ENCODE data around the gene CISH.

The CISH gene

GRCh38 chr3:50649451-50649931 lies 37.9 kb upstream of the CISH start:
- DNase-seq (ENCODE audit: low read depth in 1 of 2, low spot score in 1 of 2): no peak
- no peak overlapping the region for H3K27ac ChIP-seq (replicated peaks)
- TF ChIP-seq SPI1 (IDR thresholded peaks at IDR 0.05; ENCODE audit: borderline replicate concordance, low read depth) (no peak), CTCF (IDR thresholded peaks at IDR 0.05; ENCODE audit: insufficient read depth, low read length) (no peak), POLR2AphosphoS5 (IDR thresholded peaks at IDR 0.05; ENCODE audit: low read depth) (no peak), GABPA (IDR thresholded peaks at IDR 0.05; ENCODE audit: low read depth) (no peak)
- TF ChIP-seq, protein P1, sequence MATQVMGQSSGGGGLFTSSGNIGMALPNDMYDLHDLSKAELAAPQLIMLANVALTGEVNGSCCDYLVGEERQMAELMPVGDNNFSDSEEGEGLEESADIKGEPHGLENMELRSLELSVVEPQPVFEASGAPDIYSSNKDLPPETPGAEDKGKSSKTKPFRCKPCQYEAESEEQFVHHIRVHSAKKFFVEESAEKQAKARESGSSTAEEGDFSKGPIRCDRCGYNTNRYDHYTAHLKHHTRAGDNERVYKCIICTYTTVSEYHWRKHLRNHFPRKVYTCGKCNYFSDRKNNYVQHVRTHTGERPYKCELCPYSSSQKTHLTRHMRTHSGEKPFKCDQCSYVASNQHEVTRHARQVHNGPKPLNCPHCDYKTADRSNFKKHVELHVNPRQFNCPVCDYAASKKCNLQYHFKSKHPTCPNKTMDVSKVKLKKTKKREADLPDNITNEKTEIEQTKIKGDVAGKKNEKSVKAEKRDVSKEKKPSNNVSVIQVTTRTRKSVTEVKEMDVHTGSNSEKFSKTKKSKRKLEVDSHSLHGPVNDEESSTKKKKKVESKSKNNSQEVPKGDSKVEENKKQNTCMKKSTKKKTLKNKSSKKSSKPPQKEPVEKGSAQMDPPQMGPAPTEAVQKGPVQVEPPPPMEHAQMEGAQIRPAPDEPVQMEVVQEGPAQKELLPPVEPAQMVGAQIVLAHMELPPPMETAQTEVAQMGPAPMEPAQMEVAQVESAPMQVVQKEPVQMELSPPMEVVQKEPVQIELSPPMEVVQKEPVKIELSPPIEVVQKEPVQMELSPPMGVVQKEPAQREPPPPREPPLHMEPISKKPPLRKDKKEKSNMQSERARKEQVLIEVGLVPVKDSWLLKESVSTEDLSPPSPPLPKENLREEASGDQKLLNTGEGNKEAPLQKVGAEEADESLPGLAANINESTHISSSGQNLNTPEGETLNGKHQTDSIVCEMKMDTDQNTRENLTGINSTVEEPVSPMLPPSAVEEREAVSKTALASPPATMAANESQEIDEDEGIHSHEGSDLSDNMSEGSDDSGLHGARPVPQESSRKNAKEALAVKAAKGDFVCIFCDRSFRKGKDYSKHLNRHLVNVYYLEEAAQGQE (IDR thresholded peaks at IDR 0.05; ENCODE audit: insufficient replicate concordance, low read depth): no peak
- H3K4me3 ChIP-seq (replicated peaks; ENCODE audit: insufficient read depth, low read length): no peak overlapping the region
- no peaks in the 10 kb centered on the region for H3K27me3 ChIP-seq (ENCODE audit: insufficient read depth, poor library complexity, severe bottlenecking)

DNA sequence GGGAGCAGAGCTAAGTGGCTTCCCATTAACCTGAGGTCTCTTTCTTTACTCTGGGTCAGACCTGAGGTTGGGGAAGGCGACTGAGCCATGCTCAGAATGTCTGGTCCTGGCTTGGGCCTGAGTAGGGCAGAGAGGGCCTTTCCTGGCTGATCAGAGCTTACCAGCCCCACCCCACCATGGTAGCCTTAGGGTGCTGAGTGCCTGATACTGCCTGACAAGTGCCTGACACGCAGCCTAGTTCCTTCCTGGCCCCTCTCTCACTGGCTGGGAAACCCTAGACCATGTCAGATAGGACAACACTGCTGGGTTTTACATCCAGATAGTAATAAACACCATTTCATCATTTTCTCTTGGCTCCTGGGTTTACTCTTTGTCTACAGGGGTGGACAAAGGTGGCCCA lies 37.4 kb upstream of the CISH start:
- no peaks in the 10 kb centered on the region for H3K27me3 ChIP-seq (ENCODE audit: insufficient read depth, poor library complexity, severe bottlenecking)
- TF ChIP-seq SPI1 (IDR thresholded peaks at IDR 0.05; ENCODE audit: borderline replicate concordance, low read depth): no peak
- TF ChIP-seq, protein P1 (IDR thresholded peaks at IDR 0.05; ENCODE audit: insufficient replicate concordance, low read depth): no peak
- no peak for TF ChIP-seq GABPA (IDR thresholded peaks at IDR 0.05; ENCODE audit: low read depth)
- no peak for TF ChIP-seq CTCF (IDR thresholded peaks at IDR 0.05; ENCODE audit: insufficient read depth, low read length)
- no peak for TF ChIP-seq POLR2AphosphoS5 (IDR thresholded peaks at IDR 0.05; ENCODE audit: low read depth)
- H3K27ac ChIP-seq (replicated peaks): no peak overlapping the region
- no peak overlapping the region for H3K4me3 ChIP-seq (replicated peaks; ENCODE audit: insufficient read depth, low read length)
- no peak for DNase-seq (ENCODE audit: low read depth in 1 of 2, low spot score in 1 of 2)

DNA sequence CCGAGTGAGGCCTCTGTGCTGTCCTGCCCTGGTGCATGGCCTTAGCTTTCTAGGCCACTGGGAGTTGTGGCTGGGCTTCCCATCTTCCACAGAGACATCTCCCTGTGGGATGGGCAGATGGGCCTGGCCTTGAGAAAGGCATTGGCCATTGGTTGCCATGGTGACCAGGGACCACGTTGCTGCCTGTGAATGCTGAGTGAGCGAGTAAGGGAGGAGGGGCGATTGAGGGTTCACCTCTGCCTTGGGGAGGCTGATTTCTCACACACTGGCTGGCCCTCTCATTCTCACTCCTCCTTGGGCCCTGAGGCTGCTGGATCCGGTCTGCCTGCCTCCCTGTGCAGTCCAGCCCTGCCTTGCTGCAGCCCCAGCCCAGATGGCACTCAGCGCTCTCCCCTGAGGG lies 36.7 kb upstream of the CISH start:
- no peak overlapping the region for H3K4me3 ChIP-seq (replicated peaks; ENCODE audit: insufficient read depth, low read length)

More for the DNA sequence above, 36.7 kb upstream of the CISH start:
- TF ChIP-seq CTCF (IDR thresholded peaks at IDR 0.05; ENCODE audit: insufficient read depth, low read length) (no peak), GABPA (IDR thresholded peaks at IDR 0.05; ENCODE audit: low read depth) (no peak), POLR2AphosphoS5 (IDR thresholded peaks at IDR 0.05; ENCODE audit: low read depth) (no peak), SPI1 (IDR thresholded peaks at IDR 0.05; ENCODE audit: borderline replicate concordance, low read depth) (no peak)
- TF ChIP-seq, protein P1 (IDR thresholded peaks at IDR 0.05; ENCODE audit: insufficient replicate concordance, low read depth): no peak
- DNase-seq (ENCODE audit: low read depth in 1 of 2, low spot score in 1 of 2): no peak
- Histone ChIP-seq H3K27ac (replicated peaks) (no peak overlapping the region), H3K27me3 (ENCODE audit: insufficient read depth, poor library complexity, severe bottlenecking) (no peaks in the 10 kb centered on the region)

Data from HL-60 (cell line).